Vagina (tissue), 2 donors: ENCODE measurements around the gene ARHGAP5. TPM values are rescaled to one million over a fixed set of nuclear protein-coding genes. Genes with fewer than 3 reads are reported as not detected.

Experiments used
- DNase-seq, 2 donors: peaks; one replicate each; pipeline ENCODE4 v3.0.0-alpha.2; 2017; ENCODE audit errors: extremely low spot score in 2 of 2
- H3K27ac ChIP-seq: fragments of 200-600 bp; sonication (generic); one replicate; pipeline ENCODE4 v1.5.1; 2019
- H3K27me3 ChIP-seq: fragments of 200-600 bp; sonication (generic); one replicate; pipeline ENCODE4 v1.5.1; 2019
- H3K36me3 ChIP-seq, 2 donors: fragments of 200-600 bp; sonication (generic); one replicate each; pipeline ENCODE4 v1.5.1; 2017 to 2019
- H3K4me1 ChIP-seq: fragments of 200-600 bp; sonication (generic); one replicate; pipeline ENCODE4 v1.5.1; 2019
- H3K4me3 ChIP-seq, 2 donors: fragments of 200-600 bp; sonication (generic); 1 replicate in 1 of 2; 2 replicates in 1 of 2; pipeline ENCODE4 v1.5.1; 2016 to 2019
- H3K9me3 ChIP-seq: fragments of 200-600 bp; sonication (generic); one replicate; pipeline ENCODE4 v1.5.1; 2019
- POLR2A ChIP-seq, 2 donors: fragments of 450-650 bp; IDR thresholded peaks; one replicate each; pipeline ENCODE4 v1.6.1; 2017; ENCODE audit warnings: antibody characterized with exemption in 2 of 2, mild to moderate bottlenecking in 2 of 2, moderate library complexity in 2 of 2
- POLR2AphosphoS5 ChIP-seq, 2 donors: sonication (generic); formaldehyde crosslinking; IDR thresholded peaks; one replicate each; pipeline ENCODE4 v1.9.0; 2017; ENCODE audit warnings: antibody characterized with exemption in 2 of 2, mild to moderate bottlenecking in 2 of 2, low read depth in 1 of 2; ENCODE audit not compliant: insufficient read depth in 1 of 2
- intact Hi-C: fragments of 100-400 bp; cut with DNase I; formaldehyde crosslinking; loops from one replicate; pipeline ENCODE4 v1.15.1; 2023
- total RNA-seq: library from RNA; depleted of rRNA; stranded (reverse); fragments of >200 nt; gene quantifications from one replicate; pipeline ENCODE4 v1.2.3, GENCODE V29; 2016
- TF ChIP-seq, protein P1 (sequence below), 3 experiments: fragments of 450-650 bp in 2 of 3; fragments of 200-600 bp in 1 of 3; sonication (generic) in 1 of 3; IDR thresholded peaks; one replicate each; pipeline ENCODE4 v1.5.1; 2017 to 2019; ENCODE audit warnings: antibody characterized with exemption in 3 of 3, mild to moderate bottlenecking in 2 of 3, moderate library complexity in 2 of 3

The ARHGAP5 gene
- total RNA-seq, 1 donor from 2014 or later, result 90.6 TPM

GRCh38 chr14:32166029-32166428, 88.9 kb downstream of the ARHGAP5 start:
- H3K27me3 ChIP-seq, result no peaks in the 10 kb centered on the region
- no peaks in the 10 kb centered on the region for H3K36me3 ChIP-seq
- no peaks in the 10 kb centered on the region for H3K9me3 ChIP-seq
- TF ChIP-seq POLR2A (IDR thresholded peaks at IDR 0.05), result no peak
- TF ChIP-seq, protein P1, sequence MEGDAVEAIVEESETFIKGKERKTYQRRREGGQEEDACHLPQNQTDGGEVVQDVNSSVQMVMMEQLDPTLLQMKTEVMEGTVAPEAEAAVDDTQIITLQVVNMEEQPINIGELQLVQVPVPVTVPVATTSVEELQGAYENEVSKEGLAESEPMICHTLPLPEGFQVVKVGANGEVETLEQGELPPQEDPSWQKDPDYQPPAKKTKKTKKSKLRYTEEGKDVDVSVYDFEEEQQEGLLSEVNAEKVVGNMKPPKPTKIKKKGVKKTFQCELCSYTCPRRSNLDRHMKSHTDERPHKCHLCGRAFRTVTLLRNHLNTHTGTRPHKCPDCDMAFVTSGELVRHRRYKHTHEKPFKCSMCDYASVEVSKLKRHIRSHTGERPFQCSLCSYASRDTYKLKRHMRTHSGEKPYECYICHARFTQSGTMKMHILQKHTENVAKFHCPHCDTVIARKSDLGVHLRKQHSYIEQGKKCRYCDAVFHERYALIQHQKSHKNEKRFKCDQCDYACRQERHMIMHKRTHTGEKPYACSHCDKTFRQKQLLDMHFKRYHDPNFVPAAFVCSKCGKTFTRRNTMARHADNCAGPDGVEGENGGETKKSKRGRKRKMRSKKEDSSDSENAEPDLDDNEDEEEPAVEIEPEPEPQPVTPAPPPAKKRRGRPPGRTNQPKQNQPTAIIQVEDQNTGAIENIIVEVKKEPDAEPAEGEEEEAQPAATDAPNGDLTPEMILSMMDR (IDR thresholded peaks at IDR 0.05), result no peak
- no peak for TF ChIP-seq POLR2AphosphoS5 (IDR thresholded peaks at IDR 0.05; ENCODE audit: insufficient read depth in 1 of 2, low read depth in 1 of 2)
- intact Hi-C loops, result no loop called here
- H3K27ac ChIP-seq, result no peak overlapping the region
- no peaks in the 10 kb centered on the region for H3K4me1 ChIP-seq
- no peak overlapping the region for H3K4me3 ChIP-seq
- DNase-seq, result no peak

DNA sequence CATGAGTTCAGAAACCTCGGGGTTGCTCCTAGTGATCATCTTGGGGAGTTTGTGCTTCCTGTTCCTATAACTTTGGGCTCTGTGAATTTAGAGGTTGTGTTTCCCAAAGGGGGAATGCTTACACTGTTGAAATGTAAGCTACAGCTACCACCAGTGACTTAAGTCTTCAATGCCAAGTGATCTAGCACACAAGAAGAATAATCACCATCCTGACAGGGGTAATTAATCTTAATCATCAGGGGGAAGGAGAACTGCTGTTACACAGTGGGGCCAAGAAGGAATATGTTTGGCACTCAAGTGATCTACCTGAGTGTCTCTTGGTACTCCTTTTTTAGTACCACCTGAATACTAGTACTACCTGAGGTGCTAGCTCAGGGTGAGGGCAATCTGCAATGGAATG, 89.8 kb downstream of the ARHGAP5 start:
- intact Hi-C loops, result no loop called here
- H3K4me1 ChIP-seq, result no peaks in the 10 kb centered on the region
- DNase-seq, result no peak
- H3K27ac ChIP-seq, result no peak overlapping the region
- H3K27me3 ChIP-seq, result no peaks in the 10 kb centered on the region
- no peaks in the 10 kb centered on the region for H3K9me3 ChIP-seq
- no peak for TF ChIP-seq POLR2A (IDR thresholded peaks at IDR 0.05)
- TF ChIP-seq POLR2AphosphoS5 (IDR thresholded peaks at IDR 0.05; ENCODE audit: insufficient read depth in 1 of 2, low read depth in 1 of 2), result no peak
- TF ChIP-seq, protein P1 (IDR thresholded peaks at IDR 0.05), result no peak
- H3K36me3 ChIP-seq, result no peaks in the 10 kb centered on the region
- no peak overlapping the region for H3K4me3 ChIP-seq

GRCh38 chr14:32167907-32168306, 90.8 kb downstream of the ARHGAP5 start:
- no peaks in the 10 kb centered on the region for H3K36me3 ChIP-seq
- H3K9me3 ChIP-seq, result no peaks in the 10 kb centered on the region
- DNase-seq, result no peak
- intact Hi-C loops, result no loop called here
- no peak for TF ChIP-seq POLR2AphosphoS5 (IDR thresholded peaks at IDR 0.05; ENCODE audit: insufficient read depth in 1 of 2, low read depth in 1 of 2)
- no peak for TF ChIP-seq POLR2A (IDR thresholded peaks at IDR 0.05)
- TF ChIP-seq, protein P1 (IDR thresholded peaks at IDR 0.05), result no peak
- H3K27ac ChIP-seq, result no peak overlapping the region
- H3K4me1 ChIP-seq, result no peaks in the 10 kb centered on the region
- H3K4me3 ChIP-seq, result no peak overlapping the region
- no peaks in the 10 kb centered on the region for H3K27me3 ChIP-seq

- no peaks in the 10 kb centered on the region for H3K36me3 ChIP-seq
- no peaks in the 10 kb centered on the region for H3K9me3 ChIP-seq
- no peak for DNase-seq
- no peak for TF ChIP-seq POLR2A (IDR thresholded peaks at IDR 0.05)
- no peak overlapping the region for H3K27ac ChIP-seq
- no peak overlapping the region for H3K4me3 ChIP-seq
- no peaks in the 10 kb centered on the region for H3K4me1 ChIP-seq
- H3K27me3 ChIP-seq, result no peaks in the 10 kb centered on the region
- intact Hi-C loops, result no loop called here
Observed at GRCh38 chr14:32169191-32169590, 92.1 kb downstream of the ARHGAP5 start.

DNA sequence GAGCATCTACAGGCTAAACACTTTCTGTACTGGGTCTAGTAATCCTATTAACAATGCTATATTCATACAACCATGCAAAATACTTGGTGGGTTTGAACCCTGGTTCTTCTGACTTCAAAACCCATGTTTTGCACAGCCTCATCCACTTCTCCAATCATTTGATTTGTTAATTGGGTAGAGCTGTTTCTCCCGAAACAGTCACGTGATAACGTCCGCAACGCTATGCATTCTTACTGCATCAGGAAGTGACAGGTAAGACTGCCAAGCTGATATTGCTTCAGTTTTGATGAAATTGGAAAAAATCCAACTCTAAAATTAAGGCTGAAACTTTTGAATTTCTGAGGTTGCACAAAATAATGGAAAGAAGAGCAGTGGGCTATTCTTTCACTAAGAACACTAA, 94.4 kb downstream of the ARHGAP5 start:
- Histone ChIP-seq H3K9me3 (no peaks in the 10 kb centered on the region), H3K27me3 (no peaks in the 10 kb centered on the region), H3K36me3 (no peaks in the 10 kb centered on the region), H3K4me3 (no peak overlapping the region), H3K4me1 (no peaks in the 10 kb centered on the region), H3K27ac (no peak overlapping the region)
- no peak for DNase-seq
- intact Hi-C loops, result no loop called here
- no peak for TF ChIP-seq POLR2A (IDR thresholded peaks at IDR 0.05)
- no peak for TF ChIP-seq POLR2AphosphoS5 (IDR thresholded peaks at IDR 0.05; ENCODE audit: insufficient read depth in 1 of 2, low read depth in 1 of 2)
- TF ChIP-seq, protein P1 (IDR thresholded peaks at IDR 0.05), result no peak
